COLO668 (cell line): ENCODE data around the gene EXO1.

Source experiments
- DNase-seq: peaks from one replicate; lab custom pipeline; 2025; ENCODE audit not compliant: unreplicated experiment; lab: John Stamatoyannopoulos, UW

The EXO1 gene

GRCh38 chr1:241883159-241883558 is 35.2 kb downstream of the EXO1 start:
- DNase-seq, result no peak

GRCh38 chr1:241888232-241888631 is 40.2 kb downstream of the EXO1 start:
- no peak for DNase-seq

- DNase-seq, result no peak
Measured at GRCh38 chr1:241891296-241891695, 43.3 kb downstream of the EXO1 start.

GRCh38 chr1:241894016-241894415 is 46.0 kb downstream of the EXO1 start:
- DNase-seq, result no peak

GRCh38 chr1:241895013-241895412 is 47.0 kb downstream of the EXO1 start:
- DNase-seq, result no peak

GRCh38 chr1:241896670-241896962 is 48.6 kb downstream of the EXO1 start:
- DNase-seq, result no peak

GRCh38 chr1:241899210-241899609 is 51.2 kb downstream of the EXO1 start:
- no peak for DNase-seq

GRCh38 chr1:241900381-241900780 is 52.4 kb downstream of the EXO1 start:
- DNase-seq, result no peak

- no peak for DNase-seq
Measured at GRCh38 chr1:241902391-241903065, 54.5 kb downstream of the EXO1 start.

GRCh38 chr1:241916196-241916595 is 68.2 kb downstream of the EXO1 start:
- DNase-seq, result no peak

- no peak for DNase-seq
Measured at GRCh38 chr1:241917487-241917886, 69.5 kb downstream of the EXO1 start.

- DNase-seq, result no peak
Measured at GRCh38 chr1:241918879-241919278, 70.9 kb downstream of the EXO1 start.

GRCh38 chr1:241924080-241924808 is 76.2 kb downstream of the EXO1 start:
- no peak for DNase-seq

GRCh38 chr1:241926141-241926540 is 78.1 kb downstream of the EXO1 start:
- no peak for DNase-seq

GRCh38 chr1:241927321-241927720 is 79.3 kb downstream of the EXO1 start:
- no peak for DNase-seq

- DNase-seq, result no peak
Measured at GRCh38 chr1:241932845-241933244, 84.8 kb downstream of the EXO1 start.

- DNase-seq, result no peak
Measured at GRCh38 chr1:241934201-241934848, 86.3 kb downstream of the EXO1 start.

GRCh38 chr1:241934866-241935265 is 86.9 kb downstream of the EXO1 start:
- no peak for DNase-seq
